GM23338 (cell line): Measurements from ENCODE around the gene OR1I1. TPM values are rescaled to one million over a fixed set of nuclear protein-coding genes. Genes with fewer than 3 reads are reported as not detected.

Experiments used
- ATAC-seq: fragments of 200-7000 bp; cut with Tn5 transposase; 3 replicates; pipeline ENCODE4 v1.9.1; 2020
- DNase-seq: peaks from one replicate; pipeline ENCODE4 v3.0.0-alpha.2; 2015; ENCODE audit warnings: low spot score
- H2AFZ ChIP-seq: fragments of 200-600 bp; sonication (generic); 2 replicates; pipeline ENCODE4 v1.8.0; 2016; ENCODE audit warnings: antibody characterized with exemption, mild to moderate bottlenecking, moderate library complexity
- H3F3A ChIP-seq: fragments of 200-600 bp; sonication (generic); replicated peaks from 2 replicates; pipeline ENCODE4 v1.8.0; 2017; ENCODE audit warnings: antibody characterized with exemption, mixed run types, low read depth
- H3K27ac ChIP-seq: fragments of 200-600 bp; sonication (generic); 2 replicates; pipeline ENCODE4 v1.6.1; 2016; ENCODE audit warnings: low read depth
- H3K27me3 ChIP-seq: fragments of 200-600 bp; sonication (generic); 2 replicates; pipeline ENCODE4 v1.8.0; 2016; ENCODE audit warnings: mild to moderate bottlenecking, mixed run types, moderate library complexity; ENCODE audit not compliant: insufficient read depth
- H3K36me3 ChIP-seq: fragments of 200-600 bp; sonication (generic); 2 replicates; pipeline ENCODE4 v1.8.0; 2016; ENCODE audit warnings: mild to moderate bottlenecking; ENCODE audit not compliant: insufficient read depth
- H3K4me1 ChIP-seq: fragments of 200-600 bp; sonication (generic); 2 replicates; pipeline ENCODE4 v1.8.0; 2016; ENCODE audit warnings: mild to moderate bottlenecking, moderate library complexity; ENCODE audit not compliant: insufficient read depth
- H3K4me2 ChIP-seq: fragments of 200-600 bp; sonication (generic); 2 replicates; pipeline ENCODE4 v1.7.1; 2017; ENCODE audit warnings: mixed run types
- H3K4me3 ChIP-seq: fragments of 200-600 bp; sonication (generic); 2 replicates; pipeline ENCODE4 v1.6.1; 2016; ENCODE audit warnings: mixed run types
- H3K79me2 ChIP-seq: fragments of 200-600 bp; sonication (generic); replicated peaks from 2 replicates; pipeline ENCODE4 v1.8.0; 2017; ENCODE audit warnings: mild to moderate bottlenecking; ENCODE audit not compliant: insufficient read depth
- H3K9me2 ChIP-seq: fragments of 200-600 bp; sonication (generic); 2 replicates; pipeline ENCODE4 v1.8.0; 2017; ENCODE audit not compliant: insufficient read depth
- H4K20me1 ChIP-seq: fragments of 200-600 bp; sonication (generic); replicated peaks from 2 replicates; pipeline ENCODE4 v1.8.0; 2017; ENCODE audit warnings: mild to moderate bottlenecking; ENCODE audit not compliant: insufficient read depth
- H3K27ac Mint-ChIP-seq: 2 replicates; pipeline ENCODE4 v1.8.0; 2020; ENCODE audit warnings: inconsistent platforms, mild to moderate bottlenecking, moderate library complexity, mixed read lengths
- H3K27me3 Mint-ChIP-seq: 3 replicates; pipeline ENCODE4 v1.8.0; 2022; ENCODE audit warnings: low read depth, mild to moderate bottlenecking, moderate library complexity, mixed read lengths, inconsistent platforms; ENCODE audit not compliant: insufficient read depth, poor library complexity
- H3K36me3 Mint-ChIP-seq: 3 replicates; pipeline ENCODE4 v1.8.0; 2021; ENCODE audit warnings: low read depth, mild to moderate bottlenecking, inconsistent platforms, moderate library complexity, mixed read lengths
- H3K4me1 Mint-ChIP-seq: 3 replicates; pipeline ENCODE4 v1.8.0; 2020; ENCODE audit warnings: mild to moderate bottlenecking, inconsistent platforms, mixed read lengths
- H3K4me3 Mint-ChIP-seq: 3 replicates; pipeline ENCODE4 v1.8.0; 2021; ENCODE audit warnings: moderate library complexity, mild to moderate bottlenecking, inconsistent platforms, mixed read lengths
- H3K9me3 Mint-ChIP-seq: 3 replicates; pipeline ENCODE4 v1.8.0; 2020; ENCODE audit warnings: moderate library complexity, mild to moderate bottlenecking, inconsistent platforms, mixed read lengths
- CREB1 ChIP-seq: fragments of 250-450 bp; sonication (Bioruptor Pico); IDR thresholded peaks from 2 replicates; pipeline ENCODE4 v1.5.0; 2020; ENCODE audit warnings: low read depth, mild to moderate bottlenecking, moderate library complexity
- CTCF ChIP-seq, 2 experiments: fragments of 200-600 bp in 1 of 2; sonication (generic) in 1 of 2; conservative IDR thresholded peaks; 2 replicates each; pipeline versions ENCODE4 v1.5.1 to v1.6.1; 2016 to 2017; ENCODE audit warnings: antibody characterized with exemption in 2 of 2, low read depth in 2 of 2, mild to moderate bottlenecking in 2 of 2, moderate library complexity in 1 of 2
- POLR2AphosphoS5 ChIP-seq: IDR thresholded peaks from 2 replicates; pipeline ENCODE4 v1.6.1; 2016; ENCODE audit warnings: antibody characterized with exemption, low read depth
- ZNF114 ChIP-seq: fragments of 250-450 bp; sonication (Bioruptor Pico); IDR thresholded peaks from 2 replicates; pipeline ENCODE4 v1.5.0; 2020; ENCODE audit warnings: mild to moderate bottlenecking, moderate library complexity
- ZNF331 ChIP-seq: fragments of 250-450 bp; sonication (Bioruptor Pico); IDR thresholded peaks from 2 replicates; pipeline ENCODE4 v1.5.0; 2020; ENCODE audit warnings: low read depth, mild to moderate bottlenecking, moderate library complexity
- ZNF462 ChIP-seq: fragments of 250-450 bp; sonication (Bioruptor Pico); IDR thresholded peaks from 2 replicates; pipeline ENCODE4 v1.5.0; 2020; ENCODE audit warnings: mild to moderate bottlenecking, moderate library complexity
- polyA plus RNA-seq: library from polyadenylated mRNA; unstranded; fragments of >200 nt; fragmentation: Nextera tagmentation; extraction: Ambion mirVana; gene quantifications from 2 replicates; pipeline ENCODE4 v1.2.1, GENCODE V29; 2016
- total RNA-seq: library from RNA; depleted of rRNA; stranded (reverse); fragments of >200 nt; shearing (Covaris generic); gene quantifications from 2 replicates; pipeline ENCODE4 v1.2.3, GENCODE V29; 2014
- TF ChIP-seq, protein P1 (sequence below): IDR thresholded peaks from one replicate; pipeline ENCODE4 v1.6.1; 2018; ENCODE audit warnings: antibody characterized with exemption; ENCODE audit not compliant: unreplicated experiment

OR1I1 gene
- total and polyA plus RNA-seq, 2 experiments from 2014 or later, result not detected

- Histone ChIP-seq H3K79me2 (no peaks in the 10 kb centered on the region), H3K27me3 (no peaks in the 10 kb centered on the region), H3F3A (peaks cover 6% of the 10 kb centered on the region; the same call in 1 of the 2 replicates), H3K4me2 (no peak overlapping the region), H3K4me1 (no peaks in the 10 kb centered on the region), H2AFZ (no peak overlapping the region), H3K27ac (no peak overlapping the region), H4K20me1 (peaks cover 4% of the 10 kb centered on the region; the same call in 1 of the 2 replicates), H3K36me3 (peaks cover 32% of the 10 kb centered on the region), H3K4me3 (no peak overlapping the region), H3K9me2 (no peaks in the 10 kb centered on the region)
- Mint-ChIP-seq H3K4me3 (no peak overlapping the region), H3K9me3 (no peaks in the 10 kb centered on the region; the same call in 2 of the 3 replicates), H3K27ac (no peak overlapping the region), H3K36me3 (peaks cover 89% of the 10 kb centered on the region), H3K4me1 (no peaks in the 10 kb centered on the region; the same call in 2 of the 3 replicates), H3K27me3 (peaks cover 10% of the 10 kb centered on the region)
- ATAC-seq (no peak), DNase-seq (no peak)
- peak; percentile 34; the same call in 1 of the 2 replicates for TF ChIP-seq POLR2AphosphoS5
- TF ChIP-seq, protein P1, sequence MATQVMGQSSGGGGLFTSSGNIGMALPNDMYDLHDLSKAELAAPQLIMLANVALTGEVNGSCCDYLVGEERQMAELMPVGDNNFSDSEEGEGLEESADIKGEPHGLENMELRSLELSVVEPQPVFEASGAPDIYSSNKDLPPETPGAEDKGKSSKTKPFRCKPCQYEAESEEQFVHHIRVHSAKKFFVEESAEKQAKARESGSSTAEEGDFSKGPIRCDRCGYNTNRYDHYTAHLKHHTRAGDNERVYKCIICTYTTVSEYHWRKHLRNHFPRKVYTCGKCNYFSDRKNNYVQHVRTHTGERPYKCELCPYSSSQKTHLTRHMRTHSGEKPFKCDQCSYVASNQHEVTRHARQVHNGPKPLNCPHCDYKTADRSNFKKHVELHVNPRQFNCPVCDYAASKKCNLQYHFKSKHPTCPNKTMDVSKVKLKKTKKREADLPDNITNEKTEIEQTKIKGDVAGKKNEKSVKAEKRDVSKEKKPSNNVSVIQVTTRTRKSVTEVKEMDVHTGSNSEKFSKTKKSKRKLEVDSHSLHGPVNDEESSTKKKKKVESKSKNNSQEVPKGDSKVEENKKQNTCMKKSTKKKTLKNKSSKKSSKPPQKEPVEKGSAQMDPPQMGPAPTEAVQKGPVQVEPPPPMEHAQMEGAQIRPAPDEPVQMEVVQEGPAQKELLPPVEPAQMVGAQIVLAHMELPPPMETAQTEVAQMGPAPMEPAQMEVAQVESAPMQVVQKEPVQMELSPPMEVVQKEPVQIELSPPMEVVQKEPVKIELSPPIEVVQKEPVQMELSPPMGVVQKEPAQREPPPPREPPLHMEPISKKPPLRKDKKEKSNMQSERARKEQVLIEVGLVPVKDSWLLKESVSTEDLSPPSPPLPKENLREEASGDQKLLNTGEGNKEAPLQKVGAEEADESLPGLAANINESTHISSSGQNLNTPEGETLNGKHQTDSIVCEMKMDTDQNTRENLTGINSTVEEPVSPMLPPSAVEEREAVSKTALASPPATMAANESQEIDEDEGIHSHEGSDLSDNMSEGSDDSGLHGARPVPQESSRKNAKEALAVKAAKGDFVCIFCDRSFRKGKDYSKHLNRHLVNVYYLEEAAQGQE, result no peak
Measured at GRCh38 chr19:15115762-15116615, 34.0 kb downstream of the OR1I1 start.

DNA sequence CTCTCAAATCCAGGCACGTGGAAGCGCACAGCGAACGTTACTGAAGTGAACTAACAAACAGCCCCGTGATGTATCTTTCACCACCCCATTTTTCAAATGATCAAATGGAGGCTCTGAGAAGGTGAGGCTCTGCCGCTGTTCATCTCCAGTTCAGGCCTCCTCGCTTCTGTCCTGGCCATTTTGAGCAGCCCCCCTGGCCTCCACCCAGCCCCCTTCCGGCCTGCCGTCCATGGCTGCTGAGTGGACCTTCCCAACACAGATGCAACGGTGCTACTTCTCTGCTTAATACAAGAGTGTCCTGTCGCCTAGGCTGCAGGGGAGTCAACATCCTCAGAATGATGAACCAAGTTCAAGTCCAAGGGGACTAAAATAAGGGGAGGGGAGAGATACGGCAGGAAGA lies 34.8 kb downstream of the OR1I1 start:
- H2AFZ ChIP-seq, result no peak overlapping the region
- no peak for DNase-seq
- TF ChIP-seq ZNF462, result no peak
- no peak for TF ChIP-seq CTCF (conservative IDR thresholded peaks at IDR 0.05; ENCODE audit: low read depth in 2 of 2)
- no peak for TF ChIP-seq ZNF114 (CRISPR knock-in tag)
- TF ChIP-seq ZNF331 (CRISPR knock-in tag), result no peak
- TF ChIP-seq CREB1 (CRISPR knock-in tag), result no peak
- no peaks in the 10 kb centered on the region for H3K9me2 ChIP-seq
- peaks cover 6% of the 10 kb centered on the region; the same call in 1 of the 2 replicates for H3F3A ChIP-seq
- no peak overlapping the region for H3K27ac ChIP-seq
- peaks cover 26% of the 10 kb centered on the region for H3K36me3 ChIP-seq
- no peaks in the 10 kb centered on the region; the same call in 2 of the 3 replicates for H3K4me1 Mint-ChIP-seq
- H4K20me1 ChIP-seq, result peaks cover 4% of the 10 kb centered on the region; the same call in 1 of the 2 replicates
- no peak overlapping the region for H3K4me3 ChIP-seq
- H3K79me2 ChIP-seq, result no peaks in the 10 kb centered on the region
- no peak for ATAC-seq
- H3K27me3 ChIP-seq, result no peaks in the 10 kb centered on the region
- H3K9me3 Mint-ChIP-seq, result no peaks in the 10 kb centered on the region; the same call in 2 of the 3 replicates
- H3K27ac Mint-ChIP-seq, result no peak overlapping the region
- H3K4me1 ChIP-seq, result no peaks in the 10 kb centered on the region
- H3K27me3 Mint-ChIP-seq, result peaks cover 14% of the 10 kb centered on the region
- no peak overlapping the region for H3K4me2 ChIP-seq
- no peak overlapping the region for H3K4me3 Mint-ChIP-seq
- H3K36me3 Mint-ChIP-seq, result peaks cover 87% of the 10 kb centered on the region
